Right renal cortex interstitium (tissue), 3 donors: ENCODE results near the gene SLC16A13. TPM values are rescaled to one million over a fixed set of nuclear protein-coding genes. Genes with fewer than 3 reads are reported as not detected.
"Not testable (repeated sequence)": the region's sequence is repeated elsewhere in the genome, so short reads cannot be mapped to it uniquely, and the experiment has no call there.

ENCODE experiments used
- DNase-seq, 3 donors: peaks; one replicate each; pipeline ENCODE4 v3.0.0-alpha.2; 2013; ENCODE audit warnings: low read depth in 3 of 3, low spot score in 2 of 3
- polyA plus RNA-seq, 3 donors: library from polyadenylated mRNA; unstranded; fragments of 120-200 nt; gene quantifications; one replicate each; pipeline ENCODE4 v1.2.1, GENCODE V29; 2013; ENCODE audit not compliant: insufficient read length in 3 of 3

The SLC16A13 gene
- polyA plus RNA-seq, 3 donors, result 2.4 to 3.3 (median 2.4) TPM

DNA sequence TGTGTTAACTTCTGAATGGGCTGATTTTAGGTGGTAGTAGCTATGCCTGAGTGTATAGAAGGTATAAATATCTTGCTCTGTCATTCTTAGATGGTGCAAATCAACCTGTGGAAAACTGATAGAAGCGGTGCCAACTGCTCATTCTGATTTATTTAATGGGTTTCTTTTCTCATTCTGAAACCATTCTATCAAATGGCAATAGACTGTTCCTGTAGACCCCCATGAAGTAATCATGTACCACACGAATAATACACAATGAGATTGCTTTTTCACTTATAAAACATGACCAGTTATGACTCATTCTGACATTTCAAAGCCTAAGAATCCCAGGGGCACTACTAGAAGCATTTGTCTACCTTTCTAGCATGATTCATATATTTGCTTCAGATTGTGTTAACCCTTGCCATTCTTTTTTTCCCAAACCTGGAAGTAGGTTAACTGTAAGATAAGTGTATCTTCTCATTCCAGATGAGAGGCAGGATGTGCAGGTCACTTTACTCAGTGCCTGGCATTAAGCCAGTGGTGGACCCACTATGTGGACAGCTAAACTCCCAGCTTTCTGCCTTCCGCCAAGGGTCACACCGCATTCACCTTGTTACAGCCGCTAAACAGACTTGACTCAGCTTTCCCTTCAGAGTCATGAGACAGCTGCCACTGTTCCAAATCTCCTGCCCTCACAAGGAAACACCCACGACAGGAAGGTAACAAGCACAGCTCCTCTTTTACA lies 24.5 kb downstream of the SLC16A13 start:
- no peak for DNase-seq

DNA sequence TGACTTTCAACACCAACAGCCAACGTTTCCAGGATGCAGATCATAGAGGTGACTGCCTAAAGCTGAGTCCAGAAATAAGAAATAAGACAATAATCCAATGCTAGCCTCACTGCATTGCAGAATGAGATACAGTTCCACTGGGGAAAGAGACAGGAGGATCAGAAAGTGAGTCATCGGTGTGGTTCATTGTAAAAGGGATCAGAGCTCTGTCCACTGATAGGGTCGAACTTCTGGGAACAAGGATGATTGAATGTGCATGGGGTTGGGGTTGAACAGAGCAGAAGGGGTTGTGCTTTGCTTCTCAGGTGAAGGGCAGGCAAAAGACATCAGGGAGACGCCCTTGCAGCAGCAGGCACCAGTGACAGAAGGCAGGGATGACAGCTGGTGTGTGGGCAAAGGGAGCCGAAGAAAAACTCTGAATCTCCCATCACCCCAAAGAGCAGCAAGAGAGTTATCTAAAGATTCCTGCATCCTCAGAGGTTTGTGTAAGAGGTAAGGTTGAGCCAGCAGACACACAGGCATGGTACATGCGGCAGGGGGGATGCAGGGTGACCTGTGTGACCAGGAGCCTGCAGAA lies 27.8 kb downstream of the SLC16A13 start:
- DNase-seq, result no peak

DNA sequence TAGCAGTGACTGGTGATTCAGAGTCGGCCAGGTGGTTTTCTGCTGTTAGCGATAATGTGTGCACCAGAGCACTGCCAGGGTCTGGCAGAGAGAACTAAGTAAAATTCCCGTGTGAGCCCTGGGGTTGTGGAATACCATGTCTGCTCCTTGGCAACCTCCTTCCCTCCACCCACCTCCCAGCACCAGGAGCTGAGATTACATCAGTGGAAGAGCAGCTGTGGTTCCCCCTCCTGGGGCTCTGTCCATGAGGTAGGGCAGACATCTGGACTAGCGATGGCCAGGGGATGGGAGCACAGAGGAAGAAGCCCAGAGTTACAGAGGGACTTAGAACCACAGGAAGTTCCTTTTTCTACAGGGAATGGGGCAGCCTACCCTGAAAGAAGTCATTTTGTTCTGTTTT lies 28.4 kb downstream of the SLC16A13 start:
- no peak for DNase-seq

DNA sequence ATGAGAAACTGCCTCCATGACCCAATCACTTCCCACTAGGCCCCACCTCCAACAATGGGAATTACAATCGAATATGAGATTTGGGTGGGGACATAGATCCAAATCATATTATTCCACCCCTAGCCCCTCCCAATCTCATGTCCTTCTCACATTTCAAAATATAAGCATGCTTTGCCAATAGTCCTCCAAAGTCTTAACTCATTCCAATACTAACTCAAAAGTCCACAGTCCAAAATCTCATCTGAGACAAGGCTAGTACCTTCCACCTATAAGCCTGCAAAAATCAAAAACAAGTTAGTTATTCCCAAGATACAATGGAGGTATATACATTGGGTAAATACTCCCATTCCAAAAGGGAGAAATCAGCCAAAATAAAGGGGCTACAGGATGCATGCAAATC lies 31.4 kb downstream of the SLC16A13 start:
- no peak for DNase-seq

DNA sequence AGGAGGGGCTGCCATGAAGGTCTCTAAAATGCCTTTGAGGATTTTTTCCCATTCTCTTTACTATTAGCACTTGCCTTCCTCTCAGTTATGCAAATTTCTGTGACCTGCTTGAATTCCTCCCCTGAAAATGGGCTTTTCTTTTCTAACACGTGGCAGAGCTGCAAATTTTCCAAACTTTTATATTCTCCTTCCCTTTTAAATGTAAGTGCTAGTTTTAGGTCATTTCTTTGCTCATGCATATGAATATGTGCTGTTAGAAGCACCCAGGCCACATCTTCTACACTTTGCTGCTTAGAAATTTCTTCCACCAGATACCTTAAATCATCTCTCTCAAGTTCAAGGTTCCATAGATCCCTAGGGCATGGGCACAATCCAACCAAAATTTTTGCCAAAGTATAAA lies 32.5 kb downstream of the SLC16A13 start:
- DNase-seq, result no peak

DNA sequence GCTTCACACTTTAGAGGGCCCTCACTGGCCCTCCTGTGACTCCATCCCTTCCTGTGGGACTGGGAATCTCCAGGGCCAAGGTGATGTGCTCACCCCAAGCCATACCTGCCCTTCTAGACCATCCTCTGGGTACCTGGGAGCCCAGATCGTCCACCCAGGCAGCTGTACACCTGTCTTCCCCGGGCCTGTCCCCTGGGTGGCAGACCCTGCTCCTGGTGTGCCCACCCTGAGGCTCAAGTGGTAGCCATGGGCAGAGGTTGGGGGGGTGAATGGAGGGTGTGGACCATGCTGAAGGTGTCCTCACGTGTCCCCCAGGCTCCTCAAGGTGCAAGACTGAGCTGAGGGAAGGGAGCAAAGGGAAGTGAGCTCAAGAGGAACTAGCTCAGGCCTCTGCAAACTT lies 34.9 kb downstream of the SLC16A13 start:
- no peak for DNase-seq

DNA sequence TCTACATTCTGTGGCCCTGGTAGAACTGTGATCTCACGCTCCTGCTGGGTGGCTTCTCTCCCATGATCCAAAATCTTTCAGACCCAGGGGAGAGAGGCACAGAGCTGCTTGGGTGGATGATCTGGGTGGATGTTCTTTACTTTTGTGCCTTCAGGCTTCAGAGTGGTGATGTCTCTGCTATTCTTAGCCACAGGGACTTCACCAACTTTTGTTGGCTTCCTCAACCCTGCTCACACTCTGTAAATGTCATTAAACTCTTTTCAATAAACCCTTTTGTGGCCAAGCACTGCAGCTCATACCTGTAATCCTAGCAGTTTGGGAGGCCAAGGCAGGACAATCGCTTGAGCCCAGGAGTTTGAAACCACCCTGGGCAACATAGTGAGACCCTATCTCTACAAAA lies 36.6 kb downstream of the SLC16A13 start:
- no peak for DNase-seq

DNA sequence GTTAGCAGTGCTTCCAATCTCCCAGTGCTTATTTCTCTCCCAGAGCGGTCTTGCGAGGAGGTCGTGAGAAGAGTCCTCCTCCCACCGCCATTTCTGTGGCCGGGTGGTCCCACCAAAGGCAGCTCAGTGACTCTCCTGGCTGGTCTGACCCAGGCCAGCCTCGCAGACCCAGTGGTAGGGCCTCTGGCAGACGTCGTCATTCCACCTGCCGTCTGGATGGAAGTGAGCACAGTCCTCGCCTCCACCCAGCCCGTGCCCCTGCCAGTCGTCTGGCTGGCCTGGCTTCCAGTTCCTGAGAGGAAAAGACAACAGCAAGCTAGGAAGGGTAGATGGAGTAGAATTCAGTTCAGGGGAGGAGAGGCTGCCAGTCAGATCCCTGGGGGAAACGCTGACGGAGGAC lies 39.1 kb downstream of the SLC16A13 start:
- no peak for DNase-seq

DNA sequence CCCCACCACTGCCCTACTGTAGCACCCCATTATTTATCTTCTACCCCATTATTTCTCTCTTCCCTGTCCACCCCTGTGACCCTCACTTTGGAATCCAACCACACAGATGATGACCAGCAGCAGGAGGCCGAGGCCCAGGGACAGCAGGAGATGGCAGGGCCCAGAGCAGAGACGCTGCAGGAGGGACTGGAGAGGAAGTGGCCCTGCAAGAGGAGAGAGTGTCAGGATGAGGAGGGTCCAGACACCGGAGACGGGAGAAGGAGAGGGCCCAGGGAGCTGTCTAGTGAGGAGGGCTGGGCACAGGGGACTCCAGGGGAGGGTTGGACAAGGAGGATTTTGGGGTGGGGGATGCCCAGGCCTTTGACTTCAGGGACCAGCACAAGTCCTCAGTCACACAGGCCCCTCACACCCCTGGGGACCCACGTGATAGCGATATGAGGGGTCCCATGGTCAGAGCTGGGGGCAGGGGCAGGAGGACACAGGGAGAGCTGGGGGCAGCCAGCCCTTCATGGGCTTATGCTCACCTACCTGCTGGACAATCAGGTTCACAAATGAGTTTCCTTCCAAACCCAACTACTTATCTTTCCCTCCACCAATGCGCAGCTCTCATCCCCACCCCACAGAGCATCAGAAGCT lies 42.2 kb downstream of the SLC16A13 start:
- no peak for DNase-seq

DNA sequence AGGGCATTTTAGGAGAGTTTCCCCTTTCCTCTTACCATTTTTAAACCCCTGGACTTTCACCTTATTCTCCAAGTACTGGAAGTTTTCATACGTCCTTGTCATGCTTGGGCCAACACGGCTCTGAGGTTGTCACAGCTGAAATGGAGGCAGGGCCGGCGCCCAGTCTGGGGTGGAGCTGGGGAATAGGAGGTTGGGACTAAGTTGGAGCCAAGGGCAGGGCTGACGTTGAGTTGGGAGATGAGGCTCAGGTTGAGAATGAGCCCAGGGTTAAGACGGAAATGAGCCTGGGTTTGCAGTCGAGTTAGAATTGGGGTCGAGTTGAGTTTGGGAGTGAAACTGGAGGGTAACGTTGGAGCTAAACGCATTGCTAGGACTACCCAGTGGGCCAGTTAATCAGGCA lies 42.9 kb downstream of the SLC16A13 start:
- DNase-seq, result no peak

DNA sequence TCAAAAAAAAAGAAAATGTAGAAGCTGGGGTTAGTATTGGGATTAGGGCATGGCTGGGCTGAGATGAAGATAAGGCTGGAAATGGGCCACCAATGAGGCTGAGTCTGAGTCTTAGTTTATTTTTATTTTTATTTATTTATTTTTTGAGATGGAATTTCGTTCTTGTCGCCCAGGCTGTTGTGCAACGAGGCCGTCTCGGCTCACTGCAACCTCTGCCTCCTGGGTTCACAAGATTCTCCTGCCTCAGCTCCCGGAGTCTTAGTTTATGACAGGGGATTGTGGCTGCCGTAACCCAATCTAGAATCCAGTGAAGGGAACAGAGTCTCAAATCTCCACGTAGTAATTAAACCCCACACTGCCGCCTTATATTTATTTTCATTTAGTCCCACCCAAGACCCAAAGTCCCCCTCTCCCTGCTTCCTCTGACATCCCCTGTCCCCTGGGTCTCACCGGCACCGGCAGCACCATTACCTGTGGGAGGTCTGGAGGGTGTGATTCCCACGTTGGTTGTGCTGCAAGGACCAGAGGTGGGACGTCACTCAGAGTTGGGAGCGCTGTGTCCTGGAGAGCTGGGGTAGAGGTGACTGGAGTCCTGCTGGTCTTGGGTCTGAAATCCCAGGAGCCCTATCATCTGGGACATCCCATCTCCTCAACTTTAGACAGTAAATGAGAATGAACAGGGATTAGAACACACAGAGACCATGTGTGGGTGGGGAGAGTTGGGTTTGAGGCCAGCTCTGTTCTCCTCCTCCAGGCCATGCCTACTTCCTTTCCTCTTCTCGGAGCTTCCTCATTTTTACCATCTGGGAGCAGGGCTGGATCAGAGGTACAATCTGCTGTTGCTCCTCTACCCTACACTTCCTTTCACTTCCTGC lies 44.0 kb downstream of the SLC16A13 start, which contains the start of gene CLEC10A:
TSS of gene CLEC10A (minus strand) at position 671 of the 875 bp plus-strand sequence. CDS start 1,439 bp downstream, outside the sequence.
- no peak for DNase-seq

DNA sequence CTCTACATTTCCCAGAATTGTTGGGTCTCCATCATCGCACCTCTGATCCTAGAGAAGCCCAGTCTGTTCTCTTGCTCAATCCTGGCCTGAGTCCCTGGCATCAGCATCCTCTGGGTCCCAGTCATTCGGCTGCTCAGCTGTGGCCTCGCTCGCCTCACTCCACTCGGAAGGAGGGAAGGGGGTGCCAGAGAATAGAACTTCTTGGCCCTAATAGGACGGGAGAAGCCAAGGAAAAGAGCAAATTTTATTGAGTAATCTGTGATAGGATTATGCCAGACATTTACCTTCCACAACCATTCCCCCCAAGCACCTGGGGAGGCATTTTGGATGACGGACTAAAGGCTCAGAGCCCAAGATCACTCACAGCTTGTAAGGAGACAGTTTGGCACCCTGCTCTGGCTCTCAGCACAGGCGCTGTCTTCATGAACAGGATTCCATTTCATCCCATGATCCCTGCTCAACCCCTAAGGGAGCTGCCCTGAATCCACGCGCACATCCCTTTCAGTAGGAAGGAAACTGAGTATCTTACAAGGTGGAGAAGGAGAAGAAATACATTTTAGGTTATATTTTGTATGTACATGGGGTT lies 44.7 kb downstream of the SLC16A13 start:
- DNase-seq, result no peak

DNA sequence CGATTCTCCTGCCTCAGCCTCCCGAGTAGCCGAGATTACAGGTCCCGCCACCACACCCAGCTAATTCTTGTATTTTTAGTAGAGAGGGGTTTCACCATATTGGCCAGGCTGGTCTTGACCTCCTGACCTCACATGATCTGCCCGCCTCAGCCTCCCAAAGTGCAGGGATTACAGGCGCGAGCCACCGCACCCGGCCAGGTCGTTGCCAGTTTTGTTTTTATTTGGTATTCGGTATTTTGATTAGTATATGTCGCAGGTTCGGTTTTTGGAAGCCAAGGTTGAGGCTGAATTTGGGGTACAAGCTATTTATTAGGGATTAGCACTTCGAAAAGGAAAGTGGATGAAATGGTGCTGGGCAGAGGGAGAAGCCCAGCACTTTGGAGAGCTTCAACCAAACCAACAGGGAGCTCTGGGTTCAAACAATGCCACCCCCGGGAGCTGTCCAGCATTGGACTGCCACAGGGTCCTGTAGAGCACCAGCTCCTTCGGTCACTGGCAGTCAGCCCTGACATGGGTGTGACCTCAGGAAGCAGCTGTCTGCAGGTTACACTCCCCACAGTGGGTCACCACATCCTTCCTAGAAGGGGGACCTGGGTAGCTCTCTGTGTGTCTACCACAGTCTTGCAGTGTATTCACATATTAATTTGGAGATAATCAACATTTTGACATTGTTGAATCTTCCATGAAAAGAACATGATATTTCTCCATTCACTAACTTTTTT lies 45.7 kb downstream of the SLC16A13 start:
- DNase-seq, result no peak

DNA sequence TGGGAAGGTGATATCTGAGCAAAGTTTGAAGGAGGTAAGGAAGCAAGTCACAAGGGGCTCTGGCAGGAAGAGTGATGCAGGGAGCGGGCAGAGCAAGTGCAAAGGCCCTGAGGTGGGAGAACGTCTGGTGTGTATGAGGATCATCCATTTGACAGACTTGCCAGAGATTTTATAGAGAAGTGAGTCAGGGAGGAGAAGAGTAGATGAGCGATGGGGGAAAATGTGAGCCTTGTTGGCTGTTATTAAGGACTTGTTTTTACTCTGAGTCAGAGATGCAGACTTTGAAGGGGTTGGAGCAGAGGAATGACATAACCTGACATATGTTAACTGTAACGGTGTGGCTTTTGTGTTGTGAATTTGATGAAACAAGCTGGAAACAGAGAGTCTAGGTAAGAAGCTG lies 47.8 kb downstream of the SLC16A13 start:
- DNase-seq, result no peak

DNA sequence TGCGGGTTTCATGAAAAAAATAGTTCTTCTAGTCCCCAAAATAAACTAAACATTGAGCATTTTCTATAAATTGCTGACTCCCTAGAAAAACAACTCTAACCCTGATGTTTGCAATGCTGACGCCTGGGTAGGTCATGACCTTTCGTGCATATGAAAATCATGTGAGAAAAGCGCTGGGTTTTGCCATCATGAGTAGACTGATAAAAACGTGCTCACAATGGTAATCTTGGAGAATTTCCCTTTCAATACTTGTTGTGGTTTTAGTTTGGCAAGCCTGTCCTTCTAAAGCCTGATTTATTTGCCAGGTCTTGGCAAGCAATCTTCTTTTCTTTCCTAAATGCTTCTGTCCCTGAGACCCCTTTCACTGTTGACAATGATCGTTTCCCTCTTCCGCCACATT lies 48.3 kb downstream of the SLC16A13 start:
- no peak for DNase-seq

DNA sequence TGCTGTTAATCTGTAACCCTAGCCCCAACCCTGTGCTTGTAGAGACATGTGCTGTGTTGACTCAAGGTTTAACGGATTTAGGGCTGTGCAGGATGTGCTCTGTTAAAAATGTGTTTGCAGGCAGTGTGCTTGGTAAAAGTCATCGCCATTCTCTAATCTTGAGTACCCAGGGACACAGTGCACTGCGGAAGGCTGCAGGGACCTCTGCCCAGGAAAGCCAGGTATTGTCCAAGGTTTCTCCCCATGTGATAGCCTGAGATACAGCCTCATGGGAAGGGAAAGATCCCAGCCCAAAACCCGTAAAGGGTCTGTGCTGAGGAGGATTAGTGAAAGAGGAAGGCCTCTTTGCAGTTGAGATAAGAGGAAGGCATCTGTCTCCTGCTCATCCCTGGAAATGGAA lies 52.6 kb downstream of the SLC16A13 start:
- not testable (repeated sequence) for DNase-seq

DNA sequence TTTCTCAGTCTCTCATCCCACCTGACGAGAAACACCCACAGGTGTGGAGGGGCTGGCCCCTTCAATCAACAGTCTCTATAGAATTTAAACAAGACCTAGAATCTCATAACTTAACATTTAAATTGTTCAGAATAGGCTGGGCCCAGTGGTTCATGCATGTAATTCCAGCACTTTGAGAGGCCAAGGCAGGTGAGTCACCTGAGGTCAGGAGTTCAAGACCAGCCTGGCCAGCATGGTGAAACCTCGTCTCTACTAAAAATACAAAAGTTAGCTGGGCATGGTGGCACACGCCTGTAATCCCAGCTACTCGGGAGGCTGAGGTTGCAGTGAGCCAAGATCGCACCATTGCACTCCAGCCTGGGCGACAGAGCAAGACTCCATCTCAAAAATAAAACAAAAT lies 53.8 kb downstream of the SLC16A13 start:
- DNase-seq, result not testable (repeated sequence)
